GM21381 (cell line): Measurements from ENCODE around the gene MTRF1L.
"Not testable (repeated sequence)": the region's sequence is repeated elsewhere in the genome, so short reads cannot be mapped to it uniquely, and the experiment has no call there.

Experiments
- ATAC-seq: cut with Tn5 transposase; IDR thresholded peaks from one replicate; pipeline ENCODE4 v1.9.1; 2021; ENCODE audit warnings: mild to moderate bottlenecking, moderate library complexity; ENCODE audit not compliant: unreplicated experiment

MTRF1L gene

DNA sequence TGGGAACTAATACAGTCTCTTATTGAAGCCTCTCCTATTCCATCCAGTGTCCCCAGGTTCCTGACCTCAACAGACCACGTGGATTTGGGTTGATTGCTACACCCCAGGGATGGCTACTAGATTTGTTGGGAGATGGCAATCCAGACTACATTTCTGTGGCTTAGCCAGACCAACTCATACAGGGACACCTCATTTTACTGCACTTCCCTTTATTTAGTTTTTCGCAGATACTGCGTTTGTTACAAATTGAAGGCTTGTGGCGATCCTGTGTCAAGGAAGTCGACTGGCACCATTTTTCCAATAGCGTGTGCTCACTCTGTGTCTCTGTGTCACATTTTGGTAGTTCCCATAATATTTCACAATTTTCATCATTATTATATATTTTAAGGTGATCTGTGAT lies 10.3 kb upstream of the MTRF1L start:
- ATAC-seq, result no peak

DNA sequence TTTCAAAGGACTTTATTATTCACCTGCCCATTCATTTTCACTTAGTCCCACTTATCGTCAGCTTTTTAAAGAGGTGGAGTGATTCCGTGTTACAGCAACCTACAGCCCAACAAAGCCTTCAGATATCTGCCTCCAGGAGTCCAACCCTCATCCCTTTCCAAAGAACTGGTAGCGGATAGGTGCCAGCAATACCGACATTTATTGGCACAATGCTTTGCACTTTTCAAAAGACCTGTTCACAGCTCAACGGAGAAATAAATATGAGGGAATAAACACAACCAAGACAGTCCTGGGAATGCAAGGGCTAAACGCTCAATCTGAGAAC lies 819 bp upstream of the MTRF1L start:
- peak; percentile 2 for ATAC-seq

- peak; percentile 15 for ATAC-seq
Observed at GRCh38 chr6:153001767-153002612, 519 bp downstream of the MTRF1L start.

DNA sequence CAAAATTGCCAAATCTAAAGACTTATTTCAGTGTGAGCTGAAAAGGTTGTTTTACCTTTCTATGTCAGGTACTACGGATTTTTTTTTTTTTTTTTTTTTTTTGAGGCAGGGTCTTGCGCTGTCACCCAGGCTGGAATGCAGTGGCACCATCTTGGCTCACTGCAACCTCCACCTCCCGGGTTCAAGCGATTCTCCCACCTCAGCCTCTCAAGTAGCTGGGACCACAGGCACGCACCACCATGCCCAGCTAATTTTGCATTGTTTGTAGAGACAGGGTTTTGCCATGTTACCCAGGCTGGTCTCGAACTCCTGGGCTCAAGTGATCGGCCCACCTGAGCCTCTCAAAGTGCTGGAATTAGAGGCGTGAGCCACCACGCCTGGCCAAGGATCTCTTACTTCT lies 1.7 kb downstream of the MTRF1L start:
- not testable (repeated sequence) for ATAC-seq

DNA sequence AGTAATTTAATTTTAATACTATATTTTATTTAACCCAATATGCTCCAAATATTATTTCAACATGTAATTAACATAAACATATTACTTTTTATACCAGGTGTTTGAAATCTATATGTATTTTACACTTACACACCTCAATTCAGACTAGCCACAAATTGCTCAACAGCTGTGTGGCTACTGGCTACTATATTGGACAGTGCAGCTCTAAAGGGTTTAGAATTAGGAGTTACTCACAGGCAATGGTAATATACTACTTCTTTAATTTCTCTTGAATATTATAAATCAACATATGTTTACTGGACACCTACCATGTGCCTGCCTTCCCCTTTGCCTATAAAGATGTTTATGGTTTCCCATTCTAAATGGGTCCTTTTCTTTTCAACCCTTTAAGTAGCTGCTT lies 2.3 kb downstream of the MTRF1L start:
- ATAC-seq, result no peak

DNA sequence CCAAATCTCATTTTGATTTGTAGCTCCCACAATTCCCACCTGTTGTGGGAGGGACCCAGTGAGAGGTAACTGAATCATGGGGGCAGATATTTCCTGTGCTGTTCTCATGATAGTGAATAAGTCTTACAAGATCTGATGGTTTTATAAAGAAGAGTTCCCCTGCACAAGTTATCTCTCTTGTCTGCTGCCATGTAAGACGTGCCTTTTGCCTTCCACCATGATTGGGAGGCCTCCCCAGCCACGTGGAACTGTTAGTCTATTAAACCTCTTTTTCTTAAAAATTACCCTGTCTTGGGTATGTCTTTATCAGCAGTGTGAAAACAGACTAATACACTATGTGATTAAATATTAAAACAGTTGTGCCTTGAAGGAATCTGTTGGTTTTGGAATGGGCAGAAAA lies 3.0 kb downstream of the MTRF1L start:
- not testable (repeated sequence) for ATAC-seq

- ATAC-seq, result no peak
Observed at GRCh38 chr6:152993847-152994246, 8.7 kb downstream of the MTRF1L start.

- no peak for ATAC-seq
Observed at GRCh38 chr6:152993431-152993830, 9.1 kb downstream of the MTRF1L start.

DNA sequence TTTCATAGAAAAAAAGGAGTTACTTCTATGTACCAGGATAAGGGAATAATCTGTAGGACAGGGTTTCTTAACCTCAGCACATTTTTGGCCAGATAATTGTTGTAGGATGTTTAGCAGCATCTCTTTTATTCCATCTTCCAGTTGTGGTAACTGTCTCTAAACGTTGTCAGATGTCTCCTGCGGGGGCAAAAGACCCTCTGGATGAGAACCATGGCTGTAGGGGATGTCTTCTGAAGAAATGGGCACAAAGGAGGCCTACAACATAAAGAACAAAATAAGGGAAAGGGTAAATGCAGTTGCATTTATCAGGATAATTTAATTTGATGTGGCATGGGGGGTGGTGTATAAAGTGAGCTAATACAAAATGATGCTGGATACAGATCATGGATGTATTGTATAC lies 15.5 kb downstream of the MTRF1L start:
- no peak for ATAC-seq

DNA sequence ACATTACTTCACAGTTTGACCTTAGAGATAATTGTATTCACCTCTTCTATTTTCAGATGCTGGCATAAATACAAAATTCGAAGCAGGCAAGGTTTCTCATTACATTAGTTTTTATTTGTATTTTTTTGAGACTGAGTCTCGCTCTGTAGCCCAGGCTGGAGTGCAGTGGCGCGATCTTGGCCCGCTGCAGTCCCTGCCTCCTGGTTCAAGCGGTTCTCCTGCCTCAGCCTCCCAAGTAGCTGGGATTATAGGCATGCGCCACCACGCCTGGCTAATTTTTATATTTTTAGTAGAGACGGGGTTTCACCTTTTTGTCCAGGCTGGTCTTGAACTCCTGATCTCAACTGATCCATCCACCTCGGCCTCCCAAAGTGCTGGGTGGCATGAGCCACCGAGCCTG lies 17.2 kb downstream of the MTRF1L start:
- not testable (repeated sequence) for ATAC-seq

- ATAC-seq, result peak; percentile 27
Observed at GRCh38 chr6:152984513-152984872, 18.0 kb downstream of the MTRF1L start.

DNA sequence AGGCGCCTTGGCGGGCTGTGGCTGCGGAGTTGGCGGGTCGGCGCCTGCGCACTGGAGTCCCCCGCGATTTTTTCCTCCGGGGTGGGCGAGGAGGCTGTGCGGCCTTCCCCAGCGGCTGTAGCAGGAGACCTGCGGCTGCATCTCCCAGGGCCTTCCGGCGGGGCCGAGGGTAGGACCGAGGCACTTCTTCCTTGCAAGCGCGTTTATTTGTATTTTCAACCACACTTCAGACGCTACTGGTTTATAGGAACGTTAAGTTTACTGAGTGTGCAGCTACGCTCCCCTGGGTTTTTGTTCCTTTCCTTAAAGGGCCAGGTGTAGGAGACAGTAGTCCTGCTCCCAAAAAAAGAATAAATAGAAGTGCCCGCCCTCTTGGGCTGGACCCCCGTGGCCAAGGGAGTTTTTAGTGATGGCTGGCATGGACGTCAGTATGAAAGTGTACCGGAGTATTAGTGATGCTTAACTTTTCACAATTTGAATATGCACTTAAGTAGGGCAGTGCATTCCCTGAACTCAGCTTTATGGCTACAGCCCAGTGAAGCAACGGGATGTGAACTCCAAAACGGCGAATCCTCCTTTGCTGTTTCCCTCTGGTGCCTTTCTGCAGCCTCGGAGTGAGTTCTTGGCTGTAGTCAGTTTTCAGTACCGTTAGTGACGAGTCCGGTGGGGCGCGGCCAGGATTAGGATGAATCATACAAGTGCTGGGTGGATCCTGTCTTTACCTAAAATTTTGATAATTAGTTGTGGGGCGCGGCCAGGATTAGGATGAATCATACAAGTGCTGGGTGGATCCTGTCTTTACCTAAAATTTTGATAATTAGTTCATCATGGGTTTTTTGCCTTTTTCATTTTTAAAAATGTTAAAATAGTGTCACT lies 18.6 kb downstream of the MTRF1L start:
- ATAC-seq, result peak; percentile 22

DNA sequence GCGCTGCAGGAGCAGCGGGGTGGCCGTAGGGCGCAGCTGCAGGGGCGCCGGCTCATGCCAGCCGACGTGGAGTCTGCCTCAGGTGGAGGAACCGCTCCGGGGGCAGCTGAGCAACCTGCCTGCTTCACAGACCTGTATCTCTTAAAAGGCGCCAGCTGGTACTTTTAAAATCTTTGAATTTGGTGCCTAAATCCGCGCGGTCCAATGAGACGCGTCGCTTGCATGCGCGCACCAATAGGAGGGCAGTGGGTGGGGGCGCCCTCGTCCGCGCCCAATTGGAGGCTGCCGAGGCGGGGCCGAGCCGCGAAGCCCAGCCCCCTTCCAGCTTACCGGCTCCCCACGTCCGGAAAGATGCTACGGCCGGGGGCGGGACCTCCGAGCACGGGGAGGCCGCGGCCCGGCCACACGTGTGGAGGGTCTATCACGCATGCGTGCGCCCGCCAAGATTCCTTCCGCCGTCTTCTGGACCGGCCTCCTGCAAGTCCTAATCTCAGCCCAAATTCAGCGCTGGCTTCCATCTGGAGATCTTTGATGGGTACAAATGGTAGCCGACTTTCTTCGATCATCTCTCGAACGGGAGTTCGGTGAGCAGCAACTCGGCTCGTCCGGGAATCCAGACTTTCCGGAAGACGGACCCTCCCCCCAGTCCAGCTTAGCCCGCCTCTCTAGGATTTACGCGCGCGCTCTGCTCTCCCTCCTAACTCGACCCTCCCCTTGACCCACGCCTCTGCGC lies 19.4 kb downstream of the MTRF1L start, which contains the start of gene FBXO5:
Gene FBXO5, minus strand, starts transcription at position 138 of the 733 bp plus-strand sequence. Its CDS starts 82 bp downstream, at position 56.
- peak; percentile 81 for ATAC-seq

GRCh38 chr6:152981989-152982903 lies 20.3 kb downstream of the MTRF1L start:
- ATAC-seq, result peak; percentile 1

- ATAC-seq, result no peak
Observed at GRCh38 chr6:152981219-152981618, 21.3 kb downstream of the MTRF1L start.

- no peak for ATAC-seq
Observed at GRCh38 chr6:152980656-152981055, 21.9 kb downstream of the MTRF1L start.

- ATAC-seq, result no peak
Observed at GRCh38 chr6:152979116-152979515, 23.4 kb downstream of the MTRF1L start.

GRCh38 chr6:152978058-152978457 lies 24.5 kb downstream of the MTRF1L start:
- ATAC-seq, result no peak

DNA sequence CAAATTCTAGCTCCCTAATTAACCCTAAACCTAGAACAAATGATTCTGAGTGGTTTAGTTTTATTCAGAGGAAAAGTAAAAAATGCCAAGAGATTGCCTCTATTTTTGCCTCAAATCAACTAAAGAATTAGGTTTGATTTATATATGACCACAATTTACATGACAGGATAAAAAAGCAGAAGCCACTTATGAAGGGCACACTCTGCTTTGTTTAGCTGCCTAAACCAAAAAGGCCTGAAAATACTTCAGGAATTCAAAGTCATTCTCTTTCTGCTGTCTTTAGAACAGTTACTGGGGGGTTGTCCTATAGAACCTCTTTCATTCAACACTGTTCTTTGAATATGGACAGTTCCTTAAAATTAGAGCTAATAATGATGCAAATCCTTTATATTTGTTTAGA lies 25.0 kb downstream of the MTRF1L start:
- no peak for ATAC-seq

GRCh38 chr6:152976749-152977148 lies 25.8 kb downstream of the MTRF1L start:
- no peak for ATAC-seq
